HCT116 (cell line): Measurements from ENCODE around the gene SHF. TPM values are rescaled to one million over a fixed set of nuclear protein-coding genes. Genes with fewer than 3 reads are reported as not detected.

Experiments
- ATAC-seq: fragments of 200-7000 bp; cut with Tn5 transposase; 2 replicates; pipeline ENCODE4 v1.9.1; 2020; ENCODE audit warnings: mild to moderate bottlenecking, moderate library complexity
- BruUV-seq: library from RNA; stranded (reverse); fragments of 400-500 nt; replicated peaks from 2 replicates; lab custom pipeline; 2021; lab: Mats Ljungman, UMichigan
- CTCF ChIA-PET: fragments of 300-600 bp; sonication (Branson Sonifier 250); formaldehyde crosslinking; loops from one replicate; lab custom pipeline; 2021; ENCODE audit warnings: antibody characterized with exemption; lab: Charles Lee
- POLR2A ChIA-PET: fragments of 300-600, 350-600 bp; sonication (Branson Sonifier 250); formaldehyde crosslinking; loops from one replicate; lab custom pipeline; 2021; ENCODE audit warnings: antibody characterized with exemption; lab: Charles Lee
- RAD21 ChIA-PET, 2 experiments: fragments of 300-600 bp; sonication (Branson Sonifier 250); formaldehyde crosslinking; loops; one replicate each; lab custom pipeline; 2023; ENCODE audit warnings: low total read pairs in 2 of 2; ENCODE audit not compliant: uncharacterized antibody in 2 of 2, unreplicated experiment in 2 of 2, low non-redundant PET in 1 of 2; lab: Charles Lee
- DNase-seq: peaks from one replicate; pipeline ENCODE4 v3.0.0-alpha.2; 2010; ENCODE audit warnings: low read depth, low spot score
- H2AFZ ChIP-seq: fragments of 200-600 bp; shearing (Covaris generic), sonication (generic); 2 replicates; pipeline ENCODE4 v1.6.1; 2017; ENCODE audit warnings: low read depth, mixed run types, mixed read lengths, antibody characterized with exemption, low read length; ENCODE audit not compliant: poor library complexity, severe bottlenecking
- H3K27ac ChIP-seq: 2 replicates; pipeline ENCODE4 v1.5.1; 2012; ENCODE audit warnings: low read depth, low read length
- H3K27me3 ChIP-seq: fragments of 200-600 bp; sonication (generic); 2 replicates; pipeline ENCODE4 v1.6.1; 2016; ENCODE audit warnings: mixed run types, low read length, mixed read lengths; ENCODE audit not compliant: insufficient read depth
- H3K36me3 ChIP-seq, 2 experiments: fragments of 200-500 bp in 1 of 2; fragments of 200-600 bp in 1 of 2; sonication (Bioruptor generic) in 1 of 2; sonication (generic) in 1 of 2; 2 replicates each; pipeline versions ENCODE4 v1.5.1 to v1.6.1; 2014 to 2016; ENCODE audit warnings: low read length in 2 of 2, inconsistent platforms in 1 of 2, mixed read lengths in 1 of 2, mixed run types in 1 of 2; ENCODE audit not compliant: insufficient read depth in 2 of 2, control insufficient read depth in 1 of 2
- H3K4me1 ChIP-seq, 2 experiments: fragments of 200-600 bp in 1 of 2; sonication (generic) in 1 of 2; 2 replicates each; pipeline versions ENCODE4 v1.5.1 to v1.6.1; 2012 to 2017; ENCODE audit warnings: low read length in 2 of 2, inconsistent platforms in 1 of 2, mild to moderate bottlenecking in 1 of 2, mixed read lengths in 1 of 2, mixed run types in 1 of 2, moderate library complexity in 1 of 2; ENCODE audit not compliant: insufficient read depth in 2 of 2, control insufficient read depth in 1 of 2
- H3K4me2 ChIP-seq: fragments of 200-600 bp; sonication (generic); 2 replicates; pipeline ENCODE4 v1.6.1; 2017; ENCODE audit warnings: mixed run types, low read length, mixed read lengths
- H3K4me3 ChIP-seq, 2 experiments: fragments of 200-600 bp in 1 of 2; sonication (generic) in 1 of 2; replicated peaks in 1 of 2; 2 replicates each; pipeline ENCODE4 v1.5.1; 2011 to 2016; ENCODE audit warnings: low read length in 2 of 2, control low read depth in 1 of 2, low read depth in 1 of 2, mild to moderate bottlenecking in 1 of 2, mixed read lengths in 1 of 2, mixed run types in 1 of 2
- H3K79me2 ChIP-seq: fragments of 200-600 bp; sonication (generic); 2 replicates; pipeline ENCODE4 v1.6.1; 2017; ENCODE audit warnings: mild to moderate bottlenecking, mixed run types, low read length, moderate library complexity, mixed read lengths; ENCODE audit not compliant: insufficient read depth
- H3K9ac ChIP-seq: fragments of 200-600 bp; sonication (generic); 2 replicates; pipeline ENCODE4 v1.6.1; 2016; ENCODE audit warnings: low read length, mixed read lengths
- H3K9me2 ChIP-seq: fragments of 200-600 bp; sonication (generic), shearing (Covaris generic); 2 replicates; pipeline ENCODE4 v1.6.1; 2017; ENCODE audit warnings: mixed run types, mild to moderate bottlenecking, moderate library complexity; ENCODE audit not compliant: insufficient read depth
- H3K9me3 ChIP-seq, 2 experiments: fragments of 200-500 bp in 1 of 2; fragments of 200-600 bp in 1 of 2; sonication (Bioruptor generic) in 1 of 2; sonication (generic) in 1 of 2; 2 replicates each; pipeline ENCODE4 v1.6.1; 2014 to 2017; ENCODE audit warnings: low read length in 2 of 2, mixed read lengths in 2 of 2, inconsistent platforms in 1 of 2, low read depth in 1 of 2, mild to moderate bottlenecking in 1 of 2, mixed run types in 1 of 2, moderate library complexity in 1 of 2; ENCODE audit not compliant: control insufficient read depth in 1 of 2, insufficient read depth in 1 of 2
- H4K20me1 ChIP-seq: fragments of 200-600 bp; sonication (generic), shearing (Covaris generic); 2 replicates; pipeline ENCODE4 v1.6.1; 2017; ENCODE audit warnings: mixed run types, mild to moderate bottlenecking, moderate library complexity; ENCODE audit not compliant: insufficient read depth
- ATF3 ChIP-seq: IDR thresholded peaks from 2 replicates; pipeline ENCODE4 v1.6.1; 2012
- CEBPB ChIP-seq: IDR thresholded peaks from 2 replicates; pipeline ENCODE4 v1.6.1; 2012; ENCODE audit warnings: low read depth
- EGR1 ChIP-seq: IDR thresholded peaks from 2 replicates; pipeline ENCODE4 v1.6.1; 2012; ENCODE audit warnings: low read depth
- ELF1 ChIP-seq: IDR thresholded peaks from 2 replicates; pipeline ENCODE4 v1.6.1; 2012; ENCODE audit warnings: low read depth, borderline replicate concordance
- EZH2phosphoT487 ChIP-seq: fragments of 200-600 bp; IDR thresholded peaks from 2 replicates; pipeline ENCODE4 v1.6.1; 2018; ENCODE audit warnings: antibody characterized with exemption, borderline replicate concordance
- FOSL1 ChIP-seq: IDR thresholded peaks from 2 replicates; pipeline ENCODE4 v1.6.1; 2012; ENCODE audit warnings: low read depth
- POLR2AphosphoS5 ChIP-seq: IDR thresholded peaks from 2 replicates; pipeline ENCODE4 v1.6.1; 2011; ENCODE audit warnings: mild to moderate bottlenecking, low read depth, low read length, moderate library complexity
- RAD21 ChIP-seq: IDR thresholded peaks from 2 replicates; pipeline ENCODE4 v1.6.1; 2012; ENCODE audit warnings: low read depth, mild to moderate bottlenecking
- SIN3A ChIP-seq: IDR thresholded peaks from 2 replicates; pipeline ENCODE4 v1.6.1; 2012; ENCODE audit warnings: low read depth
- TCF7L2 ChIP-seq: IDR thresholded peaks from 2 replicates; pipeline ENCODE4 v1.7.0; 2011; ENCODE audit warnings: borderline replicate concordance, inconsistent platforms; ENCODE audit not compliant: insufficient read depth, insufficient read length; ENCODE audit errors: extremely low read depth
- YY1 ChIP-seq: IDR thresholded peaks from 2 replicates; pipeline ENCODE4 v1.6.1; 2011; ENCODE audit warnings: low read length, low read depth, moderate library complexity, mild to moderate bottlenecking; ENCODE audit not compliant: insufficient replicate concordance; ENCODE audit errors: extremely low read depth
- ZBTB33 ChIP-seq: IDR thresholded peaks from 2 replicates; pipeline ENCODE4 v1.6.1; 2011; ENCODE audit warnings: mild to moderate bottlenecking, low read length, moderate library complexity; ENCODE audit not compliant: insufficient replicate concordance; ENCODE audit errors: extremely low read depth
- ZFX ChIP-seq: fragments of 450-650 bp; IDR thresholded peaks from 2 replicates; pipeline ENCODE4 v1.6.1; 2017
- intact Hi-C: fragments of 100-400 bp; cut with micrococcal nuclease; formaldehyde crosslinking; loops from 2 replicates; pipeline ENCODE4 v1.10.0; 2022
- total RNA-seq: library from RNA; stranded (reverse); gene quantifications from one replicate; pipeline ENCODE4 v1.2.1, GENCODE V29; 2021; ENCODE audit not compliant: unreplicated experiment

SHF gene
- total RNA-seq, 1 experiment from 2014 or later = 2.6 TPM

DNA sequence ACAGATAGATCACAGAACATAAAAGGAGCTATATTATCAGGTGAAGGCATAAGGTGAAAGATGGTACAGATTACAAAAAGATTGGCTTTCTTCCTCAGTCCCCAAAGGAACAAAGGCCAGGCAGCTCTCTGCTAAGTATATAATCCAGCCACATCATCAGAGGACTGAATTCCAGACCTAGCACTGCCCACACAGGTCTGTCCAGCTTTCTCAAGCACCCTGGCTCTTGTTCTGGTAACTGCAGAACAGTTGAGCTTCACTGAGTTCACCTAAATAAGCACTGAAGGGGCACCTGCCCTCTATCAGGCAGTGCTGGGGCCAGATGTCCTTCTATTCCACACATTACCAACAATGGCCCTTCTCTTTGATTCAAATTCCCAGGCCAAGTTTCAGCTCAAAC lies 64.4 kb downstream of the SHF start:
- H3K79me2 ChIP-seq = no peaks in the 10 kb centered on the region
- H3K4me1 ChIP-seq = peaks cover 2 to 12% of the 10 kb centered on the region in 2 experiments; a peak in 3 of 4 replicates
- RAD21 ChIA-PET = no interaction called here
- TF ChIP-seq RAD21 (no peak), ELF1 (no peak), SIN3A (no peak), ATF3 (no peak), YY1 (no peak), FOSL1 (no peak), EZH2phosphoT487 (no peak), CEBPB (no peak), POLR2AphosphoS5 (no peak), ZFX (no peak), ZBTB33 (no peak), TCF7L2 (no peak), EGR1 (no peak)
- TF ChIP-seq, all 23 proteins: peak for 0
- DNase-seq (no peak), ATAC-seq (no peak)
- Histone ChIP-seq H3K9ac (no peak overlapping the region), H3K27ac (no peak overlapping the region), H4K20me1 (no peaks in the 10 kb centered on the region), H3K4me3 (no peak overlapping the region), H3K9me2 (no peaks in the 10 kb centered on the region), H3K9me3 (no peaks in the 10 kb centered on the region), H3K4me2 (no peak overlapping the region), H3K36me3 (no peaks in the 10 kb centered on the region), H3K27me3 (no peaks in the 10 kb centered on the region), H2AFZ (no peak overlapping the region)
- BruUV-seq = no TSS peak
- POLR2A ChIA-PET = no interaction called here
- CTCF ChIA-PET = interaction anchor here (3.0 kb wide), 1 partner anchor 334 kb away, joined by 7 read pairs; no protein-coding TSS in a partner anchor
- intact Hi-C loops = loop anchor here (10.0 kb wide), 1 partner anchor 159 kb away; no protein-coding TSS in a partner anchor
